BLaER1 treated with 17β-estradiol and CSF1 and Interleukin-3, amounts not matched to agents 10 nM and 100 nM (cell line): ENCODE measurements around the gene CTIF.

Experiments used
- H3K27ac ChIP-seq, 11 experiments: shearing (Covaris generic); formaldehyde crosslinking; 2 replicates each; pipeline ENCODE4 v1.8.1; 2022
- H3K27me3 ChIP-seq, 11 experiments: shearing (Covaris generic); formaldehyde crosslinking; 2 replicates each; pipeline ENCODE4 v1.8.1; 2022
- H3K36me3 ChIP-seq, 11 experiments: shearing (Covaris generic); formaldehyde crosslinking; 2 replicates each; pipeline ENCODE4 v1.8.1; 2022
- H3K4me1 ChIP-seq, 10 experiments: shearing (Covaris generic); formaldehyde crosslinking; 2 replicates each; pipeline ENCODE4 v1.8.1; 2022
- H3K4me2 ChIP-seq, 11 experiments: shearing (Covaris generic); formaldehyde crosslinking; 2 replicates each; pipeline ENCODE4 v1.8.1; 2022
- H3K4me3 ChIP-seq, 10 experiments: shearing (Covaris generic); formaldehyde crosslinking; 2 replicates each; pipeline ENCODE4 v1.8.1; 2022
- H3K9ac ChIP-seq, 11 experiments: shearing (Covaris generic); formaldehyde crosslinking; 2 replicates each; pipeline ENCODE4 v1.8.1; 2022
- H3K9me3 ChIP-seq, 11 experiments: shearing (Covaris generic); formaldehyde crosslinking; replicated peaks in 1 of 11; 2 replicates each; pipeline ENCODE4 v1.8.1; 2022
- H4K20me1 ChIP-seq, 11 experiments: shearing (Covaris generic); formaldehyde crosslinking; 2 replicates each; pipeline ENCODE4 v1.8.1; 2022
- Cebpa-rat ChIP-seq, 11 experiments: shearing (Covaris generic); IDR thresholded peaks; 2 replicates each; pipeline ENCODE4 v1.8.1; 2022

The CTIF gene

DNA sequence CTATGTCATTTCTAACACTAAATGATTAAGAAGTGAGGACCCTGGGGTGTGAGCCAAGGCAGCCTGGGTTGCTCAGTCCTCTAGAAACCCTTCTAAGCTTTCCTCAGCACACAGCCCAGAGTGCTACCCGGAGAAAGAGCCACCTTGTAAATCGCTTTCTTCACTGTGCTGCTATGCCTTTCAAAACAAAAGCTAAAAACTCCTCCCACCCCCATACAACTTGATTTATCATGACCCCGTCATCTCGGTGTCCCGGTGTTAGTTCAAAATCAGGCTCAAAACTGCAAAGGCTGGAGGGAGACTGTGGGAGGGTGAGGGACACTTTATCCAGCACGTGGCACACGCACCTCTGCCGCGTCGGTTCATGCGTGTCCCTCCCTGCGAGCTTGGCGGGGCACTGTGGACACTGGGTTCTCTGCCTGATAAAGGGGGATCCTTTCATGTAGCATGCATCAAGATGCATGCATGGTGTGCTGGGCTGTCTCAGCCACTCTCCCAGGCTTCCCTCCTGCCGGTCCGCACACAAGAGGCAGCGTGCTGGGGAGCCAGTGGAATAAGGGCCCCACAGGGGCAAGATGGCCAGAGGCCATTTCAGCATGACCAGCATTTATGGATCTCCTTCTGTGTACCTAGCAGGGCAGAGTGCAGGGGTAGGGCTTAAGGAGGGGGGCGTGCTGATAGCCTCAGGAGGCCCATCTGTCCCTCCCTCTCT, 241.5 kb downstream of the CTIF start:
- Histone ChIP-seq H3K9ac (peak overlapping the region in 9 of 11 experiments; percentile 53 to 73 (median 67); a peak in 14 of 22 replicates), H3K9me3 (no peaks in the 10 kb centered on the region), H3K36me3 (no peaks in the 10 kb centered on the region), H3K4me1 (peaks cover 95 to 100% (median 99%) of the 10 kb centered on the region in 10 experiments), H4K20me1 (peaks cover 0 to 97% (median 0%) of the 10 kb centered on the region in 11 experiments; a peak in 6 of 22 replicates), H3K4me3 (peak overlapping the region in 2 of 10 experiments; percentile 23 to 29; a peak in 2 of 20 replicates), H3K4me2 (peak overlapping the region; percentile 91 to 99 (median 96)), H3K27ac (peak overlapping the region in 8 of 11 experiments; percentile 60 to 80 (median 71); a peak in 12 of 22 replicates), H3K27me3 (peaks cover 0 to 33% (median 0%) of the 10 kb centered on the region in 11 experiments; a peak in 5 of 22 replicates)
- no peak for TF ChIP-seq Cebpa-rat (IDR thresholded peaks at IDR 0.05)

DNA sequence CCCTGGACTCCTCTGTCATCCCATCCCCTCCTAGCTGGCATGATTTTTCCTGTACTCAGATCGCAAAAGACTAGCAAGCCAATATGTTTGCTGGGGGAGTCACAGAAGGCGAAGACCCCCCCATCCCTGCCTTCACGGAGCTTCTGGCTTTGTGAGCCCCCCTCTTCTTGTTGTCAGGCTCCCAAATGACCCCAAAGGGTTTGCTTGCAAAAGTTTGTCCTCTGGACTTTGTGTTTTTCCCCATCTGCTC, 242.0 kb downstream of the CTIF start:
- Histone ChIP-seq H3K9me3 (no peaks in the 10 kb centered on the region), H3K27me3 (peaks cover 0 to 33% (median 0%) of the 10 kb centered on the region in 11 experiments; a peak in 5 of 22 replicates), H3K27ac (peak overlapping the region in 9 of 11 experiments; percentile 60 to 80 (median 70); a peak in 18 of 22 replicates), H3K4me3 (peak overlapping the region in 6 of 10 experiments; percentile 8 to 43 (median 32); a peak in 7 of 20 replicates), H3K4me2 (peak overlapping the region; percentile 91 to 99 (median 96)), H3K36me3 (no peaks in the 10 kb centered on the region), H3K9ac (peak overlapping the region in 9 of 11 experiments; percentile 53 to 73 (median 67); a peak in 17 of 22 replicates), H4K20me1 (peaks cover 0 to 97% (median 0%) of the 10 kb centered on the region in 11 experiments; a peak in 6 of 22 replicates), H3K4me1 (peaks cover 95 to 100% (median 99%) of the 10 kb centered on the region in 10 experiments)
- no peak for TF ChIP-seq Cebpa-rat (IDR thresholded peaks at IDR 0.05)

DNA sequence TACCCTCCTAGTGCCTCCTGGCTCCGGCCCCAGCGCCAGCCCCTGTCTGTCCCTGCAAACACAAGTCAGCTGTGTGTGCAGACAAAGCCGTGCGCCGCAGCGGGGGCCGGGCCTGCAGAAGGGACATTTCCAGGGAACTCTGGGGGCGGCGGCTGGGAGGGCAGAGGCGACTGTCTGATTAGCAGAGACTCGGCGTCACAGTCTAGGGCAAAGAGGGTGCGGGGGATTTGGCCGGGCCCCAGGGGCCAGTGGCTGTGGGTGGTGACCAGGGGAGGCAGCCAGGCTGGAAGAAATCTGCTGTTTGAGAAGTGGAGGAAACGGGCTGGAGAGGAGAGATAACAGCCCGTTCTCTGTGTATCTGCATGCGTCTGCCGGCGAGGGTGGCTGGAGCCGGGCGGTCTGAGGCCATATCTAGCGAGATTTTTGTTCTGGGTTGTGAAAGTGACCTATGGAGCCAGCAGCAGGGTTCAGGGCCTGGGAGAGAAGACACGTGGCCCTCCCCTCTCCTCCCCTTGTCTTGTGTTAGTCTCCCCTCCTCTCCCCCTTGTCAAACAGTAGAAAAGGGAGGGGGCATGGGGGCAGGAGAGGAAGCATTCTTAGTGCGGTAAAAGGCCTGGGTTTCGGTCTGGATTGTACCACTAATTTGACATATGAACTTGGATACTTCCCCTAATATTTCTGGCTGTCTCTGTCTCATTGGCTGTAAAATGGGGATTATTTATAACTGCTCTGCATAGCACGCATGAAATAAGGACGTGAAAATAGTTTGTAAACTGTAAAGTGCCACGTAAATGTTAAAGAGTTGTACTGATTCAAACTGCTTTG, 242.5 kb downstream of the CTIF start:
- Histone ChIP-seq H3K27me3 (peaks cover 0 to 33% (median 0%) of the 10 kb centered on the region in 11 experiments; a peak in 5 of 22 replicates), H3K9ac (peak overlapping the region in 10 of 11 experiments; percentile 37 to 73 (median 65); a peak in 19 of 22 replicates), H3K27ac (peak overlapping the region in 10 of 11 experiments; percentile 20 to 80 (median 70); a peak in 19 of 22 replicates), H3K9me3 (no peaks in the 10 kb centered on the region), H3K4me2 (peak overlapping the region; percentile 91 to 99 (median 96)), H3K36me3 (no peaks in the 10 kb centered on the region), H3K4me3 (peak overlapping the region in 7 of 10 experiments; percentile 29 to 46 (median 35); a peak in 12 of 20 replicates), H3K4me1 (peaks cover 95 to 100% (median 99%) of the 10 kb centered on the region in 10 experiments), H4K20me1 (peaks cover 0 to 97% (median 0%) of the 10 kb centered on the region in 11 experiments; a peak in 6 of 22 replicates)
- no peak for TF ChIP-seq Cebpa-rat (IDR thresholded peaks at IDR 0.05)

DNA sequence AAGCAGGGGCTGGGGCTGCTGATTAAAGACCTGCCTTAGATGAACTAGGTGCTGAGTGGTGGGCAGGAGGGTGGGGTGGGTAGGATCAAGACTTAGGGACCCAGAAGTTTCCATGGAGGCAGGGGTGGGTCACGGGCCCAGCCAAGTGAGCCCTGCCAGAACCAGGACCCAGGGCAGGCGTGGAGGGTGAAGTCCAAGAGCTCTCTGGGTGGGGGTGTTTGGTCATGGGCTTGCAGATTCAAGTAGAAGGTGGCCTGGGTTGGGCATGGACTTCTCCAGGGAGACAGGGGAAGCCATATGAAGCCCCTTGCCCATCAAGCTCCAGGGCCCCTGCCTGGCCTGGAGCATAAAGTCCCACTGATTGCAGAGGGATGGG, 243.1 kb downstream of the CTIF start:
- peak overlapping the region in 9 of 11 experiments; percentile 60 to 80 (median 70); a peak in 18 of 22 replicates for H3K27ac ChIP-seq
- H3K27me3 ChIP-seq: peaks cover 0 to 33% (median 0%) of the 10 kb centered on the region in 11 experiments; a peak in 5 of 22 replicates
- peak overlapping the region in 6 of 10 experiments; percentile 11 to 46 (median 32); a peak in 8 of 20 replicates for H3K4me3 ChIP-seq
- H3K9me3 ChIP-seq: no peaks in the 10 kb centered on the region
- H4K20me1 ChIP-seq: peaks cover 0 to 94% (median 0%) of the 10 kb centered on the region in 11 experiments; a peak in 6 of 22 replicates
- peaks cover 96 to 100% (median 99%) of the 10 kb centered on the region in 10 experiments for H3K4me1 ChIP-seq
- TF ChIP-seq Cebpa-rat (IDR thresholded peaks at IDR 0.05): no peak
- H3K4me2 ChIP-seq: peak overlapping the region; percentile 91 to 99 (median 96)
- H3K9ac ChIP-seq: peak overlapping the region in 9 of 11 experiments; percentile 48 to 73 (median 67); a peak in 17 of 22 replicates
- H3K36me3 ChIP-seq: no peaks in the 10 kb centered on the region

DNA sequence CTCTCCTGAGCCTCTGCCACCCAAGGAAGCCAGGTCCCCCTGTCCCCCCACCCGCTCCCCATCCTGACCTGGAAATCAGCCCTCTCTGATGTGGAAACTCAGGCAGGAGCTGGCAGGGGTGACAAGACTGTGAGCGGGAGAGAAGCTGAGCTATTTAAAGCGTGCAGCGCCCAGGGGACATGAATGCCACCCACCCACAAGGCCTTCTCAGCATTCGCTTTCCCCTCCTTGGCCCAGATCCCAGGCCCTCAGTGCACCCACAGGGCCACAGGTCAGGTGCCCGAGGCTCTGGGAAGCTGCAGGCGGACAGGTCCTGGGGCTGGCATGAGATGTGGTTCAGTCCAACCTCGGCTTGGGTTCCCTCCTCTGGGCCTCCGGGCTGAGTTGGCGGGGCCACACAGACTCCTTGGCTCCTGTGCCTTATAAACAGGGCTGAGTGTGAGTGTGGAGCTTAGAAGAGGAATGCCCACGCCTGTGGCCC, 243.6 kb downstream of the CTIF start:
- Histone ChIP-seq H3K4me2 (peak overlapping the region; percentile 91 to 99 (median 96)), H3K4me3 (peak overlapping the region in 5 of 10 experiments; percentile 25 to 46 (median 34); a peak in 7 of 20 replicates), H3K36me3 (no peaks in the 10 kb centered on the region), H3K9ac (peak overlapping the region in 9 of 11 experiments; percentile 48 to 73 (median 67); a peak in 17 of 22 replicates), H3K9me3 (no peaks in the 10 kb centered on the region), H3K27ac (peak overlapping the region in 9 of 11 experiments; percentile 60 to 80 (median 70); a peak in 18 of 22 replicates), H4K20me1 (peaks cover 0 to 95% (median 0%) of the 10 kb centered on the region in 11 experiments; a peak in 6 of 22 replicates), H3K4me1 (peaks cover 98 to 100% (median 99%) of the 10 kb centered on the region in 10 experiments), H3K27me3 (peaks cover 0 to 36% (median 0%) of the 10 kb centered on the region in 11 experiments; a peak in 5 of 22 replicates)
- no peak for TF ChIP-seq Cebpa-rat (IDR thresholded peaks at IDR 0.05)

DNA sequence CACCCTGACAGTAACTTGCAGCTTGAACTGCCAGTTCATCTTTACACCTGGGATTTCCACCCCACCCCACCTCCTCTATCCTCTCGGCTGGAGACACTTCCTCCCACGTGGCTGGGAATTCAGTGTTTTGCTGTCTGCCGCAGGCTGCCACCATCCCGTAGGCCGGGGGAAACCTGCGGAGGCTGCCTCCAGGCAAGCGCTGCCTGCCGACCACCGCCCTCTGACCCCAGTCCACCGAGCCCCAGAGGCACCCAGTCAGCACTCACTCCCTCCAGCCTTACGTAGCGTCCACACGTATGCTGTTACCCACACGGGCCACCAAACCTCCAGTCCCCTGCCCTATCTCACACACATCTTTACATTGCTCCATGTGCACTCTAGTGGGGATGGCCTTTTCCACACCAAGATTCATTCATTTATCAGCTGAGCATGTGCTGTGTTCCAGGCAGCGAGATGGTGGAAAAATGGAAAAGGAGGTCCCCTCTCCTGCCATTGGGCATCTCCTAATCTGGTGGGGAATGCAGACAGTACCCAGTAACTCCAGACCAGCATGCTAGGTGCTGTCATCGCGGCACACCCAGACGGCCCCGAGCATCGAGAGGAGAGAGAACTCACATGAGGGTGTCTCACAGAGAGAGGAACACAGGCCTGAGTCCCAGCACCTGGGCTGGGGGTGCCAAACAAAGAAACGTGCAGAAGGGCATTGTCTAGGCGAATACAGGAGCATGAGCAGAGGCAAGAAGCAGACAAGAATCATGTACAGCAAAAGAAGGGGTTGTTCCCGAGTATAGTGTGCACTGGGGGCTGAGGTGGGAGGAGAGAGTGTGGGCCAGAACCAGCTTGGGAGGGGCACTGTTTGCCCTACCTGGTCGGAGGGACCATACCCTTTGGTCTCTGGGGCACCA, 245.0 kb downstream of the CTIF start:
- Histone ChIP-seq H3K9ac (peak overlapping the region in 9 of 11 experiments; percentile 26 to 73 (median 61); a peak in 14 of 22 replicates), H3K4me3 (peak overlapping the region in 4 of 10 experiments; percentile 1 to 29 (median 14); a peak in 3 of 20 replicates), H3K9me3 (no peaks in the 10 kb centered on the region), H4K20me1 (peaks cover 0 to 85% (median 0%) of the 10 kb centered on the region in 11 experiments; a peak in 6 of 22 replicates), H3K27me3 (peaks cover 0 to 29% (median 0%) of the 10 kb centered on the region in 11 experiments; a peak in 5 of 22 replicates), H3K36me3 (0 out of 22 replicates have a peak, but pooled peaks cover 0 to 2% (median 0%) of the 10 kb centered on the region in 11 experiments), H3K4me1 (peaks cover 94 to 100% (median 99%) of the 10 kb centered on the region in 10 experiments), H3K27ac (peak overlapping the region in 9 of 11 experiments; percentile 63 to 80 (median 69); a peak in 18 of 22 replicates), H3K4me2 (peak overlapping the region; percentile 91 to 99 (median 96))
- TF ChIP-seq Cebpa-rat (IDR thresholded peaks at IDR 0.05): no peak

DNA sequence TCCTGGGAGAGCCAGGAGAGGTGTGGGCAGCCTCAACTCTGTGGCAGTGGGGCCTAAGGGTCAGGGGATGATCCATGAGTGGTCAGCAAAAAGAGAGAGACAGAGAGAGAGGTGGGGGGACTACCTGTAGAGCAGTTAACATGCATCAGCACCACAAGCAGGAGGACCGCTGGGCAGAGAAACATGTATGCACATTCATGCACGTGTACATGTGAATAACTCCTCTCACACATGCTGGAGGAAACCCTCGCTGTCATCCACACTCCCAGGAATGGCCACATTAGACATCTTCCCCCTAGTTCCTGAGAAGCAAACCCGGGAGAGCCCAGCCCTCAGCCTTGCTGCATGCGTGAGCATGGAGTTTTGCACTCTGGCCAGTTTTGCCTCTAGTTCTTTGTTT, 245.8 kb downstream of the CTIF start:
- Histone ChIP-seq H3K9ac (peak overlapping the region in 9 of 11 experiments; percentile 26 to 73 (median 61); a peak in 16 of 22 replicates), H4K20me1 (peaks cover 0 to 78% (median 0%) of the 10 kb centered on the region in 11 experiments; a peak in 6 of 22 replicates), H3K4me3 (peak overlapping the region in 5 of 10 experiments; percentile 0 to 29 (median 4); a peak in 4 of 20 replicates), H3K4me1 (peaks cover 87 to 97% (median 94%) of the 10 kb centered on the region in 10 experiments), H3K9me3 (no peaks in the 10 kb centered on the region), H3K36me3 (peaks cover 0 to 10% (median 0%) of the 10 kb centered on the region in 11 experiments; a peak in 1 of 22 replicates), H3K27ac (peak overlapping the region in 10 of 11 experiments; percentile 9 to 80 (median 68); a peak in 19 of 22 replicates), H3K27me3 (peaks cover 0 to 21% (median 0%) of the 10 kb centered on the region in 11 experiments; a peak in 5 of 22 replicates), H3K4me2 (peak overlapping the region; percentile 91 to 99 (median 96))
- no peak for TF ChIP-seq Cebpa-rat (IDR thresholded peaks at IDR 0.05)
